ENCODE results near the gene SFMBT2.
A peak's percentile ranks its signal among the peaks of the same experiment; 100 is the strongest.

The SFMBT2 gene

GRCh38 chr10:7123774-7124173, 287.1 kb downstream of the SFMBT2 start:
- DNase-seq (ENCODE audit: extremely low read depth, insufficient read length), result no peak
- H3K4me3 ChIP-seq (replicated peaks; ENCODE audit: low read depth, low read length), result no peak overlapping the region
- H3K36me3 ChIP-seq (ENCODE audit: control insufficient read depth, insufficient read depth, low read length), result no peaks in the 10 kb centered on the region
- TF ChIP-seq CTCF (IDR thresholded peaks at IDR 0.05; ENCODE audit: insufficient read depth, low read length, poor library complexity, severe bottlenecking), result no peak
- H3K27me3 ChIP-seq (replicated peaks; ENCODE audit: control insufficient read depth, insufficient read depth, low read length), result no peaks in the 10 kb centered on the region

- no peaks in the 10 kb centered on the region for H3K36me3 ChIP-seq (ENCODE audit: control insufficient read depth, insufficient read depth, low read length)
- H3K4me3 ChIP-seq (replicated peaks; ENCODE audit: low read depth, low read length), result no peak overlapping the region
- no peak for TF ChIP-seq CTCF (IDR thresholded peaks at IDR 0.05; ENCODE audit: insufficient read depth, low read length, poor library complexity, severe bottlenecking)
- no peaks in the 10 kb centered on the region for H3K27me3 ChIP-seq (replicated peaks; ENCODE audit: control insufficient read depth, insufficient read depth, low read length)
- DNase-seq (ENCODE audit: extremely low read depth, insufficient read length), result no peak
Measured at GRCh38 chr10:7122561-7122960, 288.3 kb downstream of the SFMBT2 start.

- peak; percentile 85 for TF ChIP-seq CTCF (IDR thresholded peaks at IDR 0.05; ENCODE audit: insufficient read depth, low read length, poor library complexity, severe bottlenecking)
- Histone ChIP-seq H3K27me3 (replicated peaks; ENCODE audit: control insufficient read depth, insufficient read depth, low read length) (no peaks in the 10 kb centered on the region), H3K4me3 (replicated peaks; ENCODE audit: low read depth, low read length) (no peak overlapping the region), H3K36me3 (ENCODE audit: control insufficient read depth, insufficient read depth, low read length) (no peaks in the 10 kb centered on the region)
- peak; percentile 17 for DNase-seq (ENCODE audit: extremely low read depth, insufficient read length)
Measured at GRCh38 chr10:7121154-7121797, 289.6 kb downstream of the SFMBT2 start.

GRCh38 chr10:7119325-7120015, 291.4 kb downstream of the SFMBT2 start:
- DNase-seq (ENCODE audit: extremely low read depth, insufficient read length), result no peak
- TF ChIP-seq CTCF (IDR thresholded peaks at IDR 0.05; ENCODE audit: insufficient read depth, low read length, poor library complexity, severe bottlenecking), result no peak
- Histone ChIP-seq H3K4me3 (replicated peaks; ENCODE audit: low read depth, low read length) (no peak overlapping the region), H3K27me3 (replicated peaks; ENCODE audit: control insufficient read depth, insufficient read depth, low read length) (no peaks in the 10 kb centered on the region), H3K36me3 (ENCODE audit: control insufficient read depth, insufficient read depth, low read length) (no peaks in the 10 kb centered on the region)

GRCh38 chr10:7117806-7118674, 292.8 kb downstream of the SFMBT2 start:
- no peak for DNase-seq (ENCODE audit: extremely low read depth, insufficient read length)
- TF ChIP-seq CTCF (IDR thresholded peaks at IDR 0.05; ENCODE audit: insufficient read depth, low read length, poor library complexity, severe bottlenecking), result no peak
- H3K4me3 ChIP-seq (replicated peaks; ENCODE audit: low read depth, low read length), result no peak overlapping the region
- H3K36me3 ChIP-seq (ENCODE audit: control insufficient read depth, insufficient read depth, low read length), result no peaks in the 10 kb centered on the region
- H3K27me3 ChIP-seq (replicated peaks; ENCODE audit: control insufficient read depth, insufficient read depth, low read length), result no peaks in the 10 kb centered on the region

All from GM06990 (cell line).